MM.1S (cell line): ENCODE data around the gene PFDN4.
"Not testable (repeated sequence)": the region's sequence is repeated elsewhere in the genome, so short reads cannot be mapped to it uniquely, and the experiment has no call there.

Experiments
- DNase-seq: peaks from one replicate; pipeline ENCODE4 v3.0.0-alpha.2; 2015
- H2AFZ ChIP-seq: fragments of 300-600 bp; sonication (generic); 2 replicates; pipeline ENCODE4 v1.6.0; 2016; ENCODE audit warnings: antibody characterized with exemption, low read length
- H3F3A ChIP-seq: fragments of 300-600 bp; sonication (generic); 2 replicates; pipeline ENCODE4 v1.6.1; 2016; ENCODE audit warnings: mild to moderate bottlenecking, antibody characterized with exemption, low read length, moderate library complexity, mixed read lengths; ENCODE audit not compliant: insufficient read depth
- H3K27ac ChIP-seq: fragments of 300-600 bp; sonication (generic); 2 replicates; pipeline ENCODE4 v1.5.1; 2016; ENCODE audit warnings: mild to moderate bottlenecking, low read length
- H3K27me3 ChIP-seq: fragments of 300-600 bp; sonication (generic); replicated peaks from 2 replicates; pipeline ENCODE4 v1.6.0; 2016; ENCODE audit warnings: low read length; ENCODE audit not compliant: insufficient read depth
- H3K36me3 ChIP-seq: fragments of 300-600 bp; sonication (generic); replicated peaks from 2 replicates; pipeline ENCODE4 v1.6.1; 2016; ENCODE audit warnings: mild to moderate bottlenecking, low read length, mixed read lengths; ENCODE audit not compliant: insufficient read depth
- H3K4me1 ChIP-seq: fragments of 300-600 bp; sonication (generic); 2 replicates; pipeline ENCODE4 v1.6.1; 2016; ENCODE audit warnings: low read length, mixed read lengths
- H3K4me2 ChIP-seq: fragments of 300-600 bp; sonication (generic); 2 replicates; pipeline ENCODE4 v1.6.0; 2016; ENCODE audit warnings: low read depth, low read length
- H3K4me3 ChIP-seq: fragments of 300-600 bp; sonication (generic); 2 replicates; pipeline ENCODE4 v1.5.1; 2016; ENCODE audit warnings: low read length, mixed read lengths
- H3K79me2 ChIP-seq: fragments of 300-600 bp; sonication (generic); 2 replicates; pipeline ENCODE4 v1.6.1; 2016; ENCODE audit warnings: mixed run types, low read length, mixed read lengths
- H3K9ac ChIP-seq: fragments of 300-600 bp; sonication (generic); 2 replicates; pipeline ENCODE4 v1.6.1; 2016; ENCODE audit warnings: low read length, mixed read lengths
- H3K9me2 ChIP-seq: fragments of 300-600 bp; sonication (generic); replicated peaks from 2 replicates; pipeline ENCODE4 v1.6.1; 2016; ENCODE audit warnings: mild to moderate bottlenecking, low read length, mixed read lengths; ENCODE audit not compliant: insufficient read depth
- H3K9me3 ChIP-seq: fragments of 300-600 bp; sonication (generic); replicated peaks from 2 replicates; pipeline ENCODE4 v1.6.1; 2016; ENCODE audit warnings: mild to moderate bottlenecking, low read length, mixed read lengths; ENCODE audit not compliant: insufficient read depth
- H4K20me1 ChIP-seq: fragments of 300-600 bp; sonication (generic); 2 replicates; pipeline ENCODE4 v1.6.1; 2016; ENCODE audit warnings: mild to moderate bottlenecking, low read length, moderate library complexity, mixed read lengths; ENCODE audit not compliant: insufficient read depth
- EZH2 ChIP-seq: fragments of 300-600 bp; sonication (generic); optimal IDR thresholded peaks from 2 replicates; pipeline ENCODE3; 2017; ENCODE audit warnings: low read depth, mild to moderate bottlenecking, antibody characterized with exemption, low read length, mixed read lengths
- EZH2phosphoT487 ChIP-seq: fragments of 300-600 bp; sonication (generic); IDR thresholded peaks from 2 replicates; pipeline ENCODE4 v1.6.1; 2018; ENCODE audit warnings: antibody characterized with exemption, low read length
- TF ChIP-seq, protein P1 (sequence below): fragments of 300-600 bp; sonication (generic); IDR thresholded peaks from 2 replicates; pipeline ENCODE4 v1.5.1; 2016; ENCODE audit warnings: antibody characterized with exemption, low read length, mixed read lengths

Gene PFDN4

GRCh38 chr20:54234991-54235390 is 27.1 kb downstream of the PFDN4 start:
- Histone ChIP-seq H3K27me3 (no peaks in the 10 kb centered on the region), H3K79me2 (no peaks in the 10 kb centered on the region), H3K9me3 (no peaks in the 10 kb centered on the region), H2AFZ (no peak overlapping the region), H3K36me3 (no peaks in the 10 kb centered on the region), H3K27ac (no peak overlapping the region), H3K9ac (no peak overlapping the region), H3K4me2 (no peak overlapping the region), H3K4me1 (no peaks in the 10 kb centered on the region), H3F3A (no peaks in the 10 kb centered on the region), H4K20me1 (no peaks in the 10 kb centered on the region), H3K9me2 (no peaks in the 10 kb centered on the region), H3K4me3 (no peak overlapping the region)
- no peak for DNase-seq
- no peak for TF ChIP-seq EZH2phosphoT487
- TF ChIP-seq, protein P1, sequence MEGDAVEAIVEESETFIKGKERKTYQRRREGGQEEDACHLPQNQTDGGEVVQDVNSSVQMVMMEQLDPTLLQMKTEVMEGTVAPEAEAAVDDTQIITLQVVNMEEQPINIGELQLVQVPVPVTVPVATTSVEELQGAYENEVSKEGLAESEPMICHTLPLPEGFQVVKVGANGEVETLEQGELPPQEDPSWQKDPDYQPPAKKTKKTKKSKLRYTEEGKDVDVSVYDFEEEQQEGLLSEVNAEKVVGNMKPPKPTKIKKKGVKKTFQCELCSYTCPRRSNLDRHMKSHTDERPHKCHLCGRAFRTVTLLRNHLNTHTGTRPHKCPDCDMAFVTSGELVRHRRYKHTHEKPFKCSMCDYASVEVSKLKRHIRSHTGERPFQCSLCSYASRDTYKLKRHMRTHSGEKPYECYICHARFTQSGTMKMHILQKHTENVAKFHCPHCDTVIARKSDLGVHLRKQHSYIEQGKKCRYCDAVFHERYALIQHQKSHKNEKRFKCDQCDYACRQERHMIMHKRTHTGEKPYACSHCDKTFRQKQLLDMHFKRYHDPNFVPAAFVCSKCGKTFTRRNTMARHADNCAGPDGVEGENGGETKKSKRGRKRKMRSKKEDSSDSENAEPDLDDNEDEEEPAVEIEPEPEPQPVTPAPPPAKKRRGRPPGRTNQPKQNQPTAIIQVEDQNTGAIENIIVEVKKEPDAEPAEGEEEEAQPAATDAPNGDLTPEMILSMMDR, result no peak

DNA sequence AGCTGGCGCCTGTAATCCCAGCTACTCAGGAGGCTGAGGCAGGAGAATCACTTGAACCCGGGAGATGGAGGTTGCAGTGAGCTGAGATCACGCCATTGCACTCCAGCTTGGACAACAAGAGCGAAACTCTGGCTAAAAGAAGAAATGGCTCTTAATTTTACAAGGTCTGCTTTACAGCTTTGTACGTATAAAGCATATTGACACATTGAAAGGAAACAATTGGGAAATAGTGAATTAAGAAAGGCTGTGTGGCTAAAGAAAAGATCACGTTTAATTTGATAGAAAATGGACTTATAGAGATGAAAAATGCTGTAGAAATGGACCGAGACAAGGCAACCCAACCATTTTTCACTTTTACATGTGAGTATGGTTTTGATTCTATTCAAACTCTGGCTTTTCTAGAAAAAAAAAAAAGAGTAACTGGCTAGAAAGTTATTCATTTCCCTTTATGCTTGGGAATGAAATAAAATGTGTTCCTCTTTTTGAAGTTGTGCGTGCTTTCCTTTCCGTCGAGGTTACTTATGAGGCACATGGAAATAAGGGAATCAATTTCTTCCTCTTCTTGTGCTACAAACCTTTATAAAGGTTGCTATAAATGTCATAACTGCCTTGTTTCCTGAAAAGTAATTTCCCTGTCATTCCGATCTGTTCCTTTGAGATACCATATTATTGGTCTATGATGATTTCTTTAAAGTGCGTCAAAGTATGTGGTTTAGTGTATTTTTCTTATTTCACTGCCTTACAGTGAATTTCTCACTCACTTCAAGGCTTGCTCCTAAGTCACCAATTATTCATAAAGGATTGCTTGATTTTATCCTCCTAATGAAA is 29.4 kb downstream of the PFDN4 start:
- H3K36me3 ChIP-seq, result no peaks in the 10 kb centered on the region
- H3K27me3 ChIP-seq, result no peaks in the 10 kb centered on the region
- no peaks in the 10 kb centered on the region for H3K9me3 ChIP-seq
- DNase-seq, result no peak
- no peak overlapping the region for H3K9ac ChIP-seq
- H3K4me1 ChIP-seq, result no peaks in the 10 kb centered on the region
- no peaks in the 10 kb centered on the region for H3K9me2 ChIP-seq
- no peak overlapping the region for H3K4me3 ChIP-seq
- no peaks in the 10 kb centered on the region for H4K20me1 ChIP-seq
- TF ChIP-seq EZH2phosphoT487 (no peak), EZH2 (no peak)
- TF ChIP-seq, protein P1, result no peak
- H3K79me2 ChIP-seq, result no peaks in the 10 kb centered on the region
- H2AFZ ChIP-seq, result no peak overlapping the region
- H3K27ac ChIP-seq, result no peak overlapping the region
- H3F3A ChIP-seq, result no peaks in the 10 kb centered on the region
- H3K4me2 ChIP-seq, result no peak overlapping the region

- Histone ChIP-seq H3F3A (no peaks in the 10 kb centered on the region), H3K79me2 (no peaks in the 10 kb centered on the region), H3K9me2 (no peaks in the 10 kb centered on the region), H3K4me2 (no peak overlapping the region), H3K36me3 (no peaks in the 10 kb centered on the region), H3K27me3 (no peaks in the 10 kb centered on the region), H3K4me1 (no peaks in the 10 kb centered on the region), H2AFZ (no peak overlapping the region), H4K20me1 (no peaks in the 10 kb centered on the region), H3K4me3 (no peak overlapping the region), H3K9ac (no peak overlapping the region), H3K27ac (no peak overlapping the region), H3K9me3 (no peaks in the 10 kb centered on the region)
- no peak for DNase-seq
- TF ChIP-seq EZH2phosphoT487 (no peak), EZH2 (no peak)
- TF ChIP-seq, protein P1, result no peak
Measured at GRCh38 chr20:54244113-54244512, 36.2 kb downstream of the PFDN4 start.

DNA sequence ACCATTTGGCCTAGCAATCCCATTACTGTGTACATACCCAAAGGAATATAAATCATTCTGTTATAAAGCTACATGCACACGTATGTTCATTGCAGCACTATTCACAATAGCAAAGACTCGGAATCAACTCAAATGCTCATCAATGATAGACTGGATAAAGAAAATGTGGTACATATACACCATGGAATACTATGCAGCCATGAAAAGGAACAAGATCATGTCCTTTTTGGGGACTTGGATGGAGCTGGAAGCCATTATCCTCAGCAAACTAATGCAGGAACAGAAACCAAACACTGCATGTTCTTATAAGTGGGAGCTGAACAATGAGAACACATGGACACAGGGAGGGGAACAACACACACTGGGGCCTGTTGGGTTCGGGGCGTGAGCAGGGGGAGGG is 40.8 kb downstream of the PFDN4 start:
- H3K27me3 ChIP-seq, H3K79me2 ChIP-seq, H4K20me1 ChIP-seq, H3K27ac ChIP-seq, H3K4me1 ChIP-seq, H3K36me3 ChIP-seq, H3K9ac ChIP-seq, H3K4me2 ChIP-seq, H3K9me3 ChIP-seq, H3K9me2 ChIP-seq, H3F3A ChIP-seq, H2AFZ ChIP-seq, H3K4me3 ChIP-seq, DNase-seq: not testable (repeated sequence)
